SHP77 treated with DMSO at 0.1 percent for 48 hours (cell line): Measurements from ENCODE around the gene HNRNPLL.

Experiments
- DNase-seq: peaks from one replicate; lab custom pipeline; 2025; lab: John Stamatoyannopoulos, UW

The HNRNPLL gene

DNA sequence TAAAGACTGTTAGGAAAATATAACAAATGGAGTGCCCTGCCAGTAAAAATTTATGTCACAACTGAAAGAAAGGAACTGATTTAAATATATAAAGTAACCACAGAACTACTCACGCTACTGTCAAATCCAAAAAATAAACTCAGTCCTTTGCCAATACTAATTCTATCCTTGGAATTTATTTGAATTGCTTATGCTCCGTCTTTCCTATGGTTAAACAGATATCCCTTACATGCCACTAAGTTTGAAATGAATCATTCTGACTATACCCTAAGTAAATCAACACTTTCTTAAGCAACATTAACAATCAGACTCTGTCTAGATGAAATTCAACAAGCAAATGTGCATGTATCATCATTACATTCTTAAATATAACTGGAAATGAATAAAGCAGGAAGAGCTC is 9.8 kb downstream of the HNRNPLL start:
- no peak for DNase-seq

DNA sequence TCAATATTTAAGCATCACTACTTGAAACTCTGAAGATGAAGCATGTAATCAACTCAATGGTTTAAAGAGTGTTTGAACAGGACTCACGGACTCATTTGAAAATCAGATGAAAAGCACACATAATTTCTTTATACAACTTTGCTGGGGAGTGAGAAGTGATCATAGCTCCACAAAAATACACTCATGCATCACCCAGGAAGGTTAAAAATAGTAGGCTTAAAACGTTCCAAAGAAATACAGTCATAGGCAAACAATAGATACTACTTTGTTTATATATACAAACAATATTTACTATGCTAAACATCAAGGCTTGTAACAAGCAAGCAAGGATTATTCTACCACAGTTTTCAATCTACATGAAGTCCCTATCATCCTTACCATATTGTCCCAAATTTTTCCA is 11.6 kb downstream of the HNRNPLL start:
- DNase-seq = no peak

DNA sequence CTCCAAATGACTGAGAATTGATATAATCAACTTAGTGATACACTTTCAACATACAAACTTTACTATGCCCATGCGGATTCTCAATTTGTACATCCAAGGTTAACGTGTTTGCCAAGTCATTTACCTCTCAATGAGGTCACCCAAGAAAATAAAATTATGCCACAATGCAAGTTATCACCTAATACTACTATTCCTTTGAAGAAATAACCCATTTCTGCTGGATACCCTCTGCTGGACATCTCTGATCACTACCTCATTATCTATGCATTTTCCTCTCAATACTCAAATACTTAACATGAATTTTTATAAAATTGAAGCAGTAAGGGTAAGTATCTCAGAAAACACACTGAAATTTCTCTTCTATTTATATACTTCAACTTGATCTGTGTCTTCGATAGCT is 12.7 kb downstream of the HNRNPLL start:
- DNase-seq = peak; percentile 3

DNA sequence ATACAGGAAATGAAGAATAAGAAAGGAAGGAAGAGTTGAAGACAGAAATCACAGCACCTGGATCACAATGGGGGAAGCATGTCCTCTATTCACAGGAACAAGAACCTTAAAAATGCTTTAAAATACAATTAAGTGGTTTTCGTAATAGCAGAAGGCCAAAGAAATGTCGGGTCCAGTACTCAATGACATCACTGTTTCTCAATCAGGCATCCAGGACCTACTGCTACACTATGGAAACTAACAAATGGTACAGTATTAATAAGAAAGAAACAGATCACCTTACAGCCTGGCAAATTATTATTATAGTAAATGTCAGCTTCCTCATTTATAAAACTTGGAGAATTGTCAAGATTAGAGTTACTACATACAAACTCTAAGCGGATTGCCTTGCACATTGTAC is 15.8 kb downstream of the HNRNPLL start:
- DNase-seq = no peak

DNA sequence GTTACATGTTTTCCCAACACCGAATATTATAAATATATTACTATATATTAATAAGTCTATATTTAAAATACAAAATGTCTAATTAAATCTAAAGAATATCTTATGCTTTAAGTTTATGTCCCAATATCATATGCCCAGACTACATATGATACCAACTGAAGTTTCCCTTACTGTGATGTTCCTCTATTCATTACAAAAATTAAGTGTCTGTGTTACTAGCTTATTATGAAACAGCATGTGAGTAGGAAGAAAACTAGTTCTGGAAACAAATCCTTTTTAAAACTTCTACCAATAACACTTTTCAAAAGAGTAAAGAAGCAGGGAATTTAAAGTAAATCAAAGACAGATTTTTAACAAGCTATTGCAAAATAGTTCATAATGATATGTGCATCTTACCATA is 17.8 kb downstream of the HNRNPLL start:
- DNase-seq = no peak

DNA sequence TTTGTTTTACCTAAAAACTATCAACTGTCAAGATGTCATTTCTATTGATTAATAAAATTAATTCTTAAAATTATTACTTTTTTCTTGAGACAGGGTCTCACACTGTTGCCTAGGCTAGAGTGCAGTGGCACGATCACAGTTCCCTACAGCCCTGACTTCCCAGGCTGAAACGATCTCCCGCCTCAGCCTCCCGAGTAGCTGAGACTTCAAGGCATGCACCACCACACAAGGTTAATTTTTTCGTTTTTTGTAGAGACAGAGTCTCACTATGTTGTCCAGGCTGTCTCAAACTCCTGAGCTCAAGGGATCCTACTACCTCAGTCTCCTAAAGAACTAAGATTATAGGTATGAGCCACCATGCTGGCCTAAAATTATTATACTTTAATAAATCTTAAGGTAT is 18.7 kb downstream of the HNRNPLL start:
- no peak for DNase-seq

DNA sequence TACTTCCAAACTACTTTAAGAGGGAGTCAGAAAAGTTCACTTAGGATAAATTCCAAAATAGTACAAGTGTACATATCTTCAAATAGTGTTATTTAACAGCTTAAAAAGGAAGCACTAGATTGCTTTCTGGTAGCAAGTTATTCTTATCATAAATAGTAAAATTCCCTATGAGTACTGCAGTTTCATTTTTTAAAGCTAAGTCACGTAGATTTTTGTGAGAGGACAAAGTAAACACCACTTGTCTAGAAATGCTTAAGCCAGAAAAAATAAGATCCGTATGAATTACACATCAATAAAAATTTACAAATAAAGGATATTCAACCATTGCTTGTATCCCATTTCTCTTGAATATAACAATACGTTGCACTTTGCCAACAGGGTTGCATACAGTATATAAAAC is 19.2 kb downstream of the HNRNPLL start:
- no peak for DNase-seq

DNA sequence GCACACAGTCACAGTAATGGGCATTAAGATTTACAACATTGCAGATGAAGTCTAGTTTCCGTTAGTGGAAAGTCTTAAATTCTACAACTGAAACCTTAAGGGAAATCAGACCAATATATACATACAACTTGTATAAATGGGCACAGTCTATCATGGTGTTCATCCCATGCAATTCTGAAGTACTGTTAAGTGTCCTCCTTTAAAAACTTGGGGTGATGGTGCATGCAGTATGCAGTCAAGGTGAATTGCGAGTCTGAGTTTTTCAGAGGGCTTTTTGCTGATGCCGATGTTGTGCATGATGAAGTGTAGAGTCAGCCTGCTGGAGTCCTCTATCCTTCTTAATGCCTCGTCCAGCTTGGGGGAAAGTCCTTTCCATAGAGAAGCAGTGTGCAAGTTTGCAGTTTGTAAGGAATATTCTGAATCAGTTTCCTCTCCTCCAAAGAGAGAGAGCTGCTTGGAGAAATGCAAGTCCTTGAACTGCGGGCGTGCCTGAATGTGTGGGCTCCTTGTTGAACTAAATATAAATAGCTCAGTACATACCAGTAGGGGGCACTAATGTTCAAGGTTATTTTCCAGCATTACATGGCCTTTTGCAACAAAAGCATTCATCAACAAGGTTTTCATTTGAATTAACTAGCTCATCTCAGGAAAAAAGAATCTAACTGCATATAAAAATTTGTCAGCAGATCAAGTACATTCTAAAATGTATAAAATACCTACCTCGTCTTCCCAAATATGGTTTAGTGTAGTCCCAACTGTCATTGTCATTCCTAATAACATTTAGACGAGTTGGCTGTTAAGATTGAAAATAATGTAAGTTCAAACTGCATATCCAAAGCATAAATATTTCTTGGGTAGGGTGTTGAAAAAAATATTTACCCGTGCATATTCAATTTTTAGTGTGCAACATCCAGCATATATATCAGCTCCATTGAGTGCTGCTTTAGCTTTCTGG is 21.3 kb downstream of the HNRNPLL start:
- peak; percentile 42 for DNase-seq

DNA sequence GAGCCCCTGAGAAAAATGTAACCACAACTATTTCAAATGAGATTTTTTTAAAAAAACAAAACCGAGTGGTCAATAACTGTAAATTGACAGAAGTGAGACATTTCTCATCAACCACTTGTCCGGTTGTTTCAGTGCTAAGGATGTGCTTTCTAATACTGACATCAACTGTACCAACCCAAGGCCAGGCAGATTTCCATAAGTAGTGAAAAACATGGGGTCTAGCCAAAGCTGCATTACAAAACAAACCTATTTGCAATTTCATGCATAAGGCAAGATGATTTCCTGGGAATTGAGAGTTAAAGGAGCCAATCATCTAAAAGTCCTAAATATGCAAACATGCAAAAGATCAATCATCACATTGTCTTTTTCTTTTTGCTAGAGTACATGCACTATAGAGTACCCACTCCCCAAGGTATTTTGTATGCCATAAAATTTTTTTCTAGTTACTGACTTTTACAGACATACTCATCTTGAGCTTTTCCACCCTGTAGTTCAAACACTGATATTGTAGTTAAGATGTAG is 22.6 kb downstream of the HNRNPLL start:
- no peak for DNase-seq

DNA sequence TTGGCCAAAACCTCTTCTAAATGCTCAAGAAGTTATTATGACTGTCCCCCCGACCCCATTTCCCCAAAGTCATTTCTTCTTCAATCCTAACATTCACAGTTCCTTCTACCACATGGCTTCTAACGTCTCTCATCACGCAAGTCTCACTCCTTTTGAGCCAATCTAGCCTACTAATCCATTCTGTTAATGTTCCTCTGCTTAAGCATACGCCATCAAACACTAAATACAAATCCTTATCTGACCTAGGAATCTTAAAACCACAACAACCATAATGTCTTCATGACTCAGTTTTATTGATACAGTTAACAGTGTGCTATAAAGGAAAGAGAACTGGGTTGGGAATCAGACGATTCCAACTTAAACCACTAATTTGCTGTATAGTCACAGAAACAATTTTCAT is 23.9 kb downstream of the HNRNPLL start:
- no peak for DNase-seq

DNA sequence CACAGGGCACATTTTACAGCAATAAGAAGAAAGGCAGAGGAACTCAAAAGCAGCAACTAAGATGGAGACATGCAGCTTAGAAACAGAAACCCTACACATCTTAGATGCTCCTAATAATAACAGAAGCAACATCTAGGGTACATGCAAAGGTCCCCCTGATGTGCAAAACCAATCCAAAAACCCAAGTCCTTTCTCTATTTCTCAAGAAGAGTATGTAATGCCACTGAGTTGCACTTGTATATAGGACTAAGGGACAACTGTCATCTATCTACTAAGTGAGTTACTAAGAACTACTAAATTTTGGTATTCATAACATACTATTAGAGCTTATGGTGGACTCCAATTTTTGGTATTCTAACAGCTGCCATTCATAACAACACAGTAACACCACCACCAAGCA is 28.4 kb downstream of the HNRNPLL start:
- DNase-seq = no peak

DNA sequence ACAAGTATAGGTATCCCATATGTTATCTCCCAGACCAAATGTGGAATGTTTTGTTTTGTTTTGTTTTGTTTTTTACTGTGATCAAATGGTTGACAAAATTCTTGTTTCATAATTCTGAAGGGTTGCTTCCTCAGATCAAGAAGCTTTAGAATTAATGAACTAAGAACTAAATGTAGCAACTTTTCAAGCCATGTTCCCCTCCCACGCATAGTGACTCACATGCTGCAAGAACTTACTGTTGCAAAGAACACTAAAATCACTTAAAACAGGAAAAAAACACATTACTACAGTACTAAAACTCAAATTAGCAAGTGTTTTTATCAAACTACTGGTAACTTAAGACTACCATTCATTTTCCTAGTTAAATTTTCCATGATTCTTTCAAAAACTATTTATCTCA is 30.6 kb downstream of the HNRNPLL start:
- DNase-seq = no peak

DNA sequence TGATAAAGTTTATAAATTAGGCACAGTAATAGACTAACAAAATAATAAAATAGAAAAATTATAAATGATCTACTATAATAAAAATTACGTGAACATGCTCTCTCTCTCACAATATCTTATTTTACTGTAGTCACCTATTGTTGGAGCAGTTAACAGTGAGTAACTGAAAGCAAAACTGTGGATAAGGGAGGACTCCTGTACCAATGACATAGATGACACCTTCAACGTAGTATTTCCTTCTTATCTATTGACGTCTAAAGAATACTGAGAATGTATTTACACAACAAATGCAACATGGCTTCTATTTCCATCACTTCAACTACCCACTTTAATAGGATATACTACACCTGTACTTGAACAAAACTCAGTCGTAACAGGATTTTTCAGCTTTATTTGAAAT is 31.5 kb downstream of the HNRNPLL start:
- no peak for DNase-seq

DNA sequence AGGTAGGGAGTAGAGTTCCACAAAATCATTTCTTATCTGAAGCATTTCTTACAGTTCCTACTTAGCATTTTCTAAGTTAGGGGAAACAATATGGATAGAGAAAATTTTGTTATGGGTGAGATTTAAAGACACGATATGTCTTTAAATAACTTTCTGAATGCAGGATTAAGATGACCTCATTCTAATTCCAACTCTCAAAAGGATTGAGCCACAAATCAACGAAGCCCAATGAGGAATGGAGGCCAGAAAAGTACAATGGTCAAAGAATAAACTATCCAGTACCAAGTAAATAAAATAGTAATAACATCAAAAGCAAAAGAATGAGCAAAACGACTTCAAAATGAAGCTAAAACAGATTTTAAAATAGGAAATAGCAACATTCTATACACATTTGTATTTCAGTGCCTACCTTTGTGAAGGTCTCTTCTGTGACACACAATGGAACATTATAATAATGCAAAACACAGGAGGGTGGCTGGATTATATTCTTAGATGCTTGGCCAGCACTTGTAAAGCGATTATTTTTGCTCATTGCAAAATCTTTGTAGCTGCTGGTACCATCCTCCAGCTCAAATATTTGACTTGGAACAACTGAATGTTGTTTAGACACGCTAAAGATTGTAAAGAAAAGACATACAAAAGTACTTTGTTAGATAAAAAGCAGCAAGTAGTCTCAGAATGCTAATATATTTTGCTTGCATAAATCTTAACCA is 33.8 kb downstream of the HNRNPLL start:
- DNase-seq = no peak

DNA sequence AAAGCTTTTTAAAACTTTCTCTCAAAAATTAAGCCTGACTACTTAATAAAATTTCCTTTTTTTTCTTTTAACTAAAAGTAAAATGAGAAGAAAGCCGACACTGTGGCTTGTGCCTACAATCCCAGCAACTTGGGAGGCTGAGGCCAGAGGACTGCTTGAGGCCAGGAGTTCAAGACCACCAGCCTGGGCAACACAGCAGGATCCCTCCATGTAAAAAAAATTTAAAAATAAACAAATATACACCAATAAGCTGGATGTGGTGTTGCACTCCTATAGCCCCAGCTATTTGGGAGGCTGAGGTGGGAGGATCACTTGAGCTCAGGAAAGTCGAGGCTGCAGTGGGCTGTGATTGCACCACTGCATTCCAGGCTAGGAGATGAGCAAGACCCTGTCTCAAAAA is 37.4 kb downstream of the HNRNPLL start:
- DNase-seq = no peak

DNA sequence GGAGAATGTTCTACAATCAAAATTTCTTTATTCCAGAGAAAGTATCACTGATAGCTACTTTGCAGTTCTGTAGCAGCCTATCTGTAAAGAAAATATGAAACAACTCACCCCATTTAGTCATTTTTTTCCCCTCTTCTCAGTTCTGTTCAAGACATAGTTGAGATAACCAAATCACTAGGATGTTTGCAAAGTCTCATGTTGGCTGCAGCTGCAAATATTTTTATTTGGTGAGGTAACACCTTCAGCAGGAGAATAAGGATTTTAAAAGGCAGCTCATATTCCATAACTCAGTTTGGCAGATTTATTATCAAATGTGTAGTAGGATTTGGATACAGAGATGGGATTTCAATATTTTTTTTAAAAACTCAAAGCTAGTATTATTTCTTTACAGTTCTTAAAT is 41.0 kb downstream of the HNRNPLL start:
- DNase-seq = no peak

DNA sequence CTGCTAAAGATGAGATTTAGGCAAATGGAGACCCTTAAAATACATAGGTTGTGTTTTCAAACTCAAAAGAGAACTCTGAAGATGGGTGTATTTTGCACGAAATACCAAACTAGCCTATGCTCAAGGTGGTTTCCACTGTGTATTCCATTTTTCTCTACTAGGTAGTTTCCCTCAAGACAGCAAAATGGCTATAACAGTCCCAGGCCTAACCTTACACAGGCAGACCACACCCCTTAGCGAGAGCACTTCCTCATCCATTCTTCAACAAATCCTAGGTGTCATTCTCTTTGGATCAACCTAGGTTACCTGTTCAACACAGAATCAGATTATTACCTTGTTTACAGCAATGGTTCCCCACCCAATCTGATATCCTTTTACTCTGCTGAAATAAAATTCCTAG is 42.6 kb downstream of the HNRNPLL start:
- no peak for DNase-seq

DNA sequence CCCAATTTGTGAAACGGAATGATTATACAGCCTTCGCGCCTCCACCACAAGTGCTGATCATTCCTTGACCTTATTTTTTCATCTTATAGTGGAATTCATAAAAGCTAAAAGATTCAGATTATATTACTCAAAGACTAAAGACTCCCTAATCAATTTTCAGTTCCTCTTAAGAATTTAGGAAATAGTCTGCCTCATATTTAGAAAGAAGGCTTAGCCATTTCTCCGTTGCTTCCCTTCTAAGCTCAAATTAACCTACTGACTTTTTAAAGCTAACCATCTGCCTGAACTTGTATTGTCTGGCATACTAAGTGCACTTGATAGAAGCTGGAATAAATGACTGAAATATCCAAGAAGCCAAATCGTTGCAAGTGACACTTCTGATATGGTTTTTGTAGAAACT is 44.7 kb downstream of the HNRNPLL start:
- DNase-seq = no peak

DNA sequence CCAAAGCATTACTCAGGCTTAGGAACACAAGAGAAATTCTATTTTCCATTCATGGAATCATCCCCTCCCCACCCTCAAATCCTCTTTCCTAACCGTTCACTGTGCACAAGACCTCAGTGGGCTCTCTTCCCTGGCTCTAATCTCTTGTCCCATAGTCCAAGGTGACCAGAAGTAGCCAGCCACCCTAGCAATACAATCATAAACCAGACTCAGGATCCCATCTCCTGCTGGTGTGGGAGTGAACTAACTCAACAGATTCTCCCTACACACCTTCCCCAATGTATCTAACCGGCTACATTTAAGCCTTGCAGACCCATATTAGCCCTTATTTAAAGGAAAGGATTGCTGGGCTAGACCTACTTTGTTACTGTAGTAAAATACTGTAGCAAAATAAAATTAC is 45.5 kb downstream of the HNRNPLL start:
- DNase-seq = no peak

DNA sequence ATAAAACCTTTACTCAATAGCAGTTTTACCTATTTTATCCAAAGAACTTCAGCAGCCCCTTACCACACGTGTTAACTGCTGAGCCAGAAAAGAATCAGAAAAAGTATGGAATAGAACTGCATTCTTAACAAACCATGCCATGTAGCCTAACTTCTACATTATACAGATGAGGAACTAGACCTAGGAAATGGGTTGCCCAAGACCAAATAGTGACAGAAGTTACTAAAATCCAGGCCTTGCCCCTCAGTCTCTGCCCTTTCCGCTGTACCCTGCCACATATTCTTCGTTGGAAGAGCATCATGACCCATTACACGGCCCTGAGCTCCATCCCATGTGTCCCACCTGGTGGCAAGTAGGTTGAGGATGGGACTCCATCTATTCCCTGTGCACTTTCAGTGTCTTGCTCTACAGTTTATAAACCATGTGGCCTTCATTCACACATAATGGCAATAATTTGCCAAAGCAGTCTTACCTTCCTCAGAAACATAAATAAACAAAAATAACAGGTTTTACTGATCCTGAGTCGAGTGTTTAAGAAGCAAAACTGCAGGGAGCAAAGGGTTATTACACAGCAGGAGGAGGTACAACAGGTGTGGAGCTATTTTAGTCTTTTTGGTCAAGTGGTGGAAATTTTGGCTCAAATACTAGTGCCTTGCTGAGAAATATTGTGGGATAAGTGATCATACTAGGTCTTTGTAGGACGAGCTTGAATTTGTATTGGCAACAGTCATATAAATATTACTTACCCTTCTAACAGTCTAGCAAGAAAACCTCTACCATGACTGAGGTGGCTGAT is 46.5 kb downstream of the HNRNPLL start:
- no peak for DNase-seq

DNA sequence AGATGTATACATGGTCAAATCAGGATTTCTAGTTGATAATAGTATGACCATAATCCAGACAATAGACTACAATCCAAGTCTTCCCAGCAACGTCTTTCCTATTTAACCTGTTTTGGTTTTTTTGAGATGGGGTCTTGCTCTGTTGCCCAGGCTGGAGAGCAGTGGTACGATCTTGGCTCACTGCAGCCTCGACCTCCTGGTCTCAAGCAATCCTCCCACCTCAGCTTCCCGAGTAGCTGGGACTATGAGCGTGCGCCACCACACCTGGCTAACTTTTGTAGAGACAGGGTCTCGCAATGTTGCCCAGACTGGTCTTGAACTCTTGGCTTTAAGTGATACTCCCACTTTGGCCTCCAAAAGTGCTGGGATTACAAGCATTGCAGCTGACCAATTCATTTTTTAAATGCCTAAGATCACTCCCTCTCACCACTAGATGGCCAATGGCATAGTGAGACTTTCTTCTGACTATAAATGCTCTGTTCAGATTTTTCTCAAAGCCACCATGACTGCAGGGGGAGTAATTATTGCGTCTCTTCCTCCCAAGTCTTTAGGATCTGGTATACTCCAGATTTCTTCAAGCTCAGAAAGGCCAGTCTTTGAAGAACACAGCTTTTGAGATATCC is 47.6 kb downstream of the HNRNPLL start:
- no peak for DNase-seq

DNA sequence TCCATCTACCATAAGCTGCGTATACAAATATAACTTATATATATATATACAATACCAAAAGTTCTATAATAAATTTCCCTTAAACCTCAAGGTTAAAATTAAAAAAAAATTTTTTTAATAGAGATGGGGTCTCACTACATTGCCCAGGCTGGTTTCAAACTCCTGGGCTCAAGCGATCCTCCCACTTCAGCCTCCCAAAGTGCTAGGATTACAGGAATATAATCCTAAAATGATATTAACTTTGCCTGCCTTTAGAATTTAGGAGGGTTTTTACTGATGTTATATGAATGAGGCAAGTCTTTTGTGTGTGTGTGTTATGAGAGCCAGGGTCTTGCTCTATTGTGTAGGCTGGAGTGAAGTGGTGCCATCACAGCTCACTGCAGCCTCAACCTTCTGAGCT is 49.2 kb downstream of the HNRNPLL start:
- DNase-seq = no peak
